ENCODE data around the gene DNMT3B. TPM values are rescaled to one million over a fixed set of nuclear protein-coding genes. Genes with fewer than 3 reads are reported as not detected.

DNMT3B gene
- total RNA-seq, 4 donors from 2014 or later, result 2.2 to 2.7 (median 2.3) TPM

GRCh38 chr20:32834972-32835371, 72.8 kb downstream of the DNMT3B start:
- TF ChIP-seq CTCF (IDR thresholded peaks at IDR 0.05) (no peak), POLR2A (IDR thresholded peaks at IDR 0.05) (no peak)

GRCh38 chr20:32837157-32837556, 75.0 kb downstream of the DNMT3B start:
- intact Hi-C loops (cut with DNase I), result no loop called here
- DNase-seq, result no peak
- TF ChIP-seq POLR2A (IDR thresholded peaks at IDR 0.05) (no peak), CTCF (IDR thresholded peaks at IDR 0.05) (no peak)
- Histone ChIP-seq H3K27ac (no peak overlapping the region), H3K9me3 (no peaks in the 10 kb centered on the region), H3K36me3 (peaks cover 38% of the 10 kb centered on the region in 2 donors), H3K27me3 (no peaks in the 10 kb centered on the region), H3K4me1 (peaks cover under 1 to 4% of the 10 kb centered on the region in 2 donors), H3K4me3 (replicated peaks in 1 of 3) (no peak overlapping the region)
- 46 to 95% methylated on average over 1 of the region's 1 CpG for WGBS, 2 donors

More at GRCh38 chr20:32834972-32835371, 72.8 kb downstream of the DNMT3B start:
- Histone ChIP-seq H3K9me3 (no peaks in the 10 kb centered on the region), H3K36me3 (peaks cover 26 to 29% of the 10 kb centered on the region in 2 donors), H3K4me3 (replicated peaks in 1 of 3) (no peak overlapping the region), H3K27me3 (no peaks in the 10 kb centered on the region), H3K27ac (no peak overlapping the region), H3K4me1 (peaks cover 3 to 10% of the 10 kb centered on the region in 2 donors)
- DNase-seq, result no peak
- intact Hi-C loops (cut with DNase I), result no loop called here

GRCh38 chr20:32839227-32839981, 77.2 kb downstream of the DNMT3B start:
- 93 to 96% methylated on average over 16 to 17 of the region's 17 CpGs for WGBS, 2 donors
- TF ChIP-seq POLR2A (IDR thresholded peaks at IDR 0.05), result no peak
- no peak for TF ChIP-seq CTCF (IDR thresholded peaks at IDR 0.05)
- Histone ChIP-seq H3K27me3 (no peaks in the 10 kb centered on the region), H3K27ac (no peak overlapping the region), H3K36me3 (peaks cover 36 to 38% of the 10 kb centered on the region in 2 donors), H3K9me3 (no peaks in the 10 kb centered on the region), H3K4me3 (replicated peaks in 1 of 3) (no peak overlapping the region), H3K4me1 (no peaks in the 10 kb centered on the region)
- intact Hi-C loops (cut with DNase I), result no loop called here
- no peak for DNase-seq

GRCh38 chr20:32839982-32840285, 77.7 kb downstream of the DNMT3B start:
- 80 to 96% methylated on average over 4 of the region's 4 CpGs for WGBS, 2 donors
- Histone ChIP-seq H3K36me3 (peaks cover 36 to 38% of the 10 kb centered on the region in 2 donors), H3K27ac (no peak overlapping the region), H3K27me3 (no peaks in the 10 kb centered on the region), H3K9me3 (no peaks in the 10 kb centered on the region), H3K4me1 (no peaks in the 10 kb centered on the region), H3K4me3 (replicated peaks in 1 of 3) (no peak overlapping the region)
- no peak for TF ChIP-seq CTCF (IDR thresholded peaks at IDR 0.05)
- no peak for TF ChIP-seq POLR2A (IDR thresholded peaks at IDR 0.05)
- intact Hi-C loops (cut with DNase I), result no loop called here
- no peak for DNase-seq

GRCh38 chr20:32841174-32841573, 79.0 kb downstream of the DNMT3B start:
- Histone ChIP-seq H3K4me3 (replicated peaks in 1 of 3) (no peak overlapping the region), H3K36me3 (peaks cover 36 to 39% of the 10 kb centered on the region in 2 donors), H3K9me3 (no peaks in the 10 kb centered on the region), H3K4me1 (no peaks in the 10 kb centered on the region), H3K27me3 (no peaks in the 10 kb centered on the region), H3K27ac (no peak overlapping the region)
- DNase-seq, result no peak
- no peak for TF ChIP-seq POLR2A (IDR thresholded peaks at IDR 0.05)
- TF ChIP-seq CTCF (IDR thresholded peaks at IDR 0.05), result no peak
- 73 to 78% methylated on average over 9 of the region's 9 CpGs for WGBS, 2 donors
- intact Hi-C loops (cut with DNase I), result no loop called here

Measured in thyroid gland (tissue), 4 donors.